HT-29 (cell line): ENCODE data around the gene KLC1. TPM values are rescaled to one million over a fixed set of nuclear protein-coding genes. Genes with fewer than 3 reads are reported as not detected.

Source experiments
- DNase-seq: peaks from one replicate; pipeline ENCODE4 v3.0.0-alpha.2; 2015; ENCODE audit warnings: low spot score
- total RNA-seq: library from RNA; depleted of rRNA; stranded (reverse); fragments of >200 nt; shearing (Covaris generic); gene quantifications from 2 replicates; pipeline ENCODE4 v1.2.3, GENCODE V29; 2014

The KLC1 gene
- total RNA-seq, 1 experiment from 2014 or later: 93.5 TPM

DNA sequence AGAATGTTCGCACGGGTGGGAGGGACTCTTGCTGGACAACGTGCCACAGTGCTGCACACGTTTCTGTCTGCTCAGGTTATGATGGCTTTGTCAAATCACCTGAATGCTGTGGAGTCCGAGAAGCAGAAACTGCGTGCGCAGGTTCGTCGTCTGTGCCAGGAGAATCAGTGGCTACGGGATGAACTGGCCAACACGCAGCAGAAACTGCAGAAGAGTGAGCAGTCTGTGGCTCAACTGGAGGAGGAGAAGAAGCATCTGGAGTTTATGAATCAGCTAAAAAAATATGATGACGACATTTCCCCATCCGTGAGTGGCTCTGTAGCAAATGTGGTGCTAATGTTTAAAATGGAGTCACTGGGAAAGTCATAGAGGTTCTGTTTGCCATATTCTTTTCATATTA, 28.5 kb downstream of the KLC1 start:
- DNase-seq: no peak

DNA sequence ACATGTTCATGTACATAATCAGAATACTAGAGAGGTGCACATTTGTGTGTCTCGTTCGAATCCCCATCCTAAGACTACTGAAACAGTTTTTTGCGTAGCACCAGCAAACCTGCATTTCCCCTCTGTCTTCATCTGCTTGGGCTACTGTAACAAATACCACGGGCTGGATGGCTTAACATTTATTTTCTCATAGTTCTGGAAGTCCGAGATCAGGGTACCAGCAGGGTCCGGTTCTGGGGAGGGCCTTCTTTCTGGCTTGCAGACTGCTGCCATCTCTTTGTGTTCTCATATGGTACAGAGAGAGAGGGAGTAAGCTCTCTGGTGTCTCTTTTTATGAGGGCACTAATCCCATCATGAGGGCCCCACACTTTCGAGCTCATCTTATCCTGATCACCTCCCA, 30.6 kb downstream of the KLC1 start:
- DNase-seq: no peak

DNA sequence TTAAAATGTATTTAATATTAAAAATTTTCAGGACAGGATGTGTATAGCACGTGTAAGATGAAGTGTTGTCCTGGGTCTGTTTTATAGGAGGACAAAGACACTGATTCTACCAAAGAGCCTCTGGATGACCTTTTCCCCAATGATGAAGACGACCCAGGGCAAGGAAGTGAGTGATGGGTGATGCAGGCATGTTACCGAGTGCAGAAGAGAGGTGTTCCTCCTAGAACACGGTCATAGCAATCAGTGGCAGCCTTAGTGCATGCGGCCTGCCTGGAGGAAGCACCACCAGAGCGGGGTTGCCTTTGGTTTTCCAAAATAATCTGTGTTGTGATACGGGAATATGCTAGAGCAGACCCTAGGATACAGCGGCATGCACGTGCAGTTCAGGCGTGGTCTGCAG, 33.0 kb downstream of the KLC1 start:
- no peak for DNase-seq

- DNase-seq: no peak
Measured at GRCh38 chr14:103662591-103662990, 33.6 kb downstream of the KLC1 start.

- DNase-seq: no peak
Measured at GRCh38 chr14:103663506-103663905, 34.5 kb downstream of the KLC1 start.

GRCh38 chr14:103667671-103668070, 38.7 kb downstream of the KLC1 start:
- DNase-seq: no peak

DNA sequence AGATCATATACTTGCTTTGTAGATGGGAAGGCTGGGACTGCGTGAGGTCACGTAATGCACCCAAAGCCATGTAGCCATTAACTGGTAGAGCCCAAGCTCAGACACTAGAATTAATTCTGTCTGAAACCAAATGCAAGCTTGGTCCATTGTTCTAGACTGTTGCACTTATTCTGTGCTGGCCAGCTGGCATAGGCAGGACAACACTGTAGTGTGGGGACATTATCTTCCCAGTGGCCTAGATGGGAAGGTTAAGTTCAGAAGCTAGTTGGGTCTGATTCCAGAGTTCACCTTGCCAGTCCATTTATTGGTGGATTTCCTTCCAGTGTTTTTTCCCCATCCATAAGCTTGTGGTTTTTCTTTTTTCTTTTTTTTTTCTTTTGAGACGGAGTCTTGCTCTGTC, 39.1 kb downstream of the KLC1 start:
- no peak for DNase-seq

- no peak for DNase-seq
Measured at GRCh38 chr14:103669370-103669769, 40.4 kb downstream of the KLC1 start.

DNA sequence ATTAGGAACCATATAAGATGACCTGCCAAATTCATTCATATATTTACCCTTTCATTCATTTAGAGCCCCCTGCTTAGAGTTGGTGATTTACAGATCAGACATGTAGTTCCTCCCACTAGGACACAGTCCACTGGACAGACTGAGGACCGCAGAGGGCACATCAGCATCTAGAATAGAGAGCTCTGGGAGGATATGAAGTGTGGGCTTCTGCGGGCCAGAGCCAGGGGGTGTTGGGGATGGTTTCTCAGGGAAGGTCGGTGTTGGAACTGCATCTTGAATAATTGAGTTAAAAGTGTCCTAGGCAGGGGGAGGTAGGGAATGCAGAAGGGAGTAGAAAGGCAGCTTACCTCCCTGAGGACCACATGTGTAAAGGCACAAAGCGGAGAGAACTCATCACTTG, 42.9 kb downstream of the KLC1 start:
- no peak for DNase-seq

GRCh38 chr14:103675957-103676356, 46.9 kb downstream of the KLC1 start:
- DNase-seq: no peak

GRCh38 chr14:103676881-103677675, 48.1 kb downstream of the KLC1 start:
- DNase-seq: no peak

DNA sequence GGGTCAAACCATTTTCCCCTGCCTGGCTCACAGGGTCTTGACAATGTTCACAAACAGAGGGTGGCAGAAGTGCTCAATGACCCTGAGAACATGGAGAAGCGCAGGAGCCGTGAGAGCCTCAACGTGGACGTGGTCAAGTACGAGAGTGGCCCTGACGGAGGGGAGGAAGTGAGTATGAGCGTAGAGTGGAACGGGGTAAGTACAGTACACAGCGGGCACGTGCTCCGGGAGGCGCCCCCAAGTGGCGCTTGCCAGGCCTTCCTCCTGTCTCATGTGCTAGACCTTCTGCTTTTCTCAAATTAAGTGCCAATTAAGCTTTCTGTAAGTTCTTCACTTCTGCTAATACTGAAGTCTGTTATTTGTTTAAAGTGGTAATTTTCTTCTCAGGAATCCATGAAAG, 50.3 kb downstream of the KLC1 start:
- peak; percentile 30 for DNase-seq

GRCh38 chr14:103680491-103681231, 51.6 kb downstream of the KLC1 start:
- no peak for DNase-seq

DNA sequence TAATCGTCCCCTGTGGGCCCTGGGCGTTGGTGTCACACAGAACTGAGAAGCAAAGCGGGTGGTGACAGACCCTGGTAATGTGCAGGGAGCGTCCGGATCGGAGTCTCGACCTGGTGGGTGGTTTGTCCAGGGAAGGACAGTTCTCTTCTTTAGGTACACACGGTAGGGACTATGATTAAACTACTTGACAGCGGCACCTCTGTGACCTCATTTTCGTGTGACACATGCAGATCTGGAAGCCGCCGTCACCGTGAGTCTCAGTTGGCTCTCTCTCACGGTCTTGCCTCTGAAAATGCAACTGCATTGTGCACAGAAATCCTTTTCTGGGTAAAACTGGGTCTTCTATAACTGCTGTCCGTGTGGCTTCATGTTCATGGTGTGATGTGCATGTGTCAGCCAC, 54.1 kb downstream of the KLC1 start:
- no peak for DNase-seq

DNA sequence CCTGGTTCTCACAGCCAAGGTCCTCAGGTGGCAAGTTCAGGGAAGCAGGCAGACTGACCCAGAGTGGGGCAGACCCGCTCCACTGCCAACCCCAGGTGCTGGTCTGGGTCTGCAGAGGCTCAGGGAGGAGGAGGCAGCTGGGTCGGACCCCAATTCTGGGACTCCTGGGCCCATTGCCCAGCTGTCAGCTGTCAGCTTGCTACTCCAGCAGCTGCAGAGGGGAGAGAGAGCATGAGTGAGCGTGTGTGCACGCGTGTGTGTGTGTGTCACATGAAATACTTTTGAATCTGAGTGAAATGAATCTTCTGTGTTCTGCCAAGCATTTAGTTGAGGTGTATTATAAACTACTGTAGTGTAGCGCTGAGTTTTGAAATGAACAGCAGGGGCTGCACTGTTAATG, 55.5 kb downstream of the KLC1 start:
- no peak for DNase-seq

DNA sequence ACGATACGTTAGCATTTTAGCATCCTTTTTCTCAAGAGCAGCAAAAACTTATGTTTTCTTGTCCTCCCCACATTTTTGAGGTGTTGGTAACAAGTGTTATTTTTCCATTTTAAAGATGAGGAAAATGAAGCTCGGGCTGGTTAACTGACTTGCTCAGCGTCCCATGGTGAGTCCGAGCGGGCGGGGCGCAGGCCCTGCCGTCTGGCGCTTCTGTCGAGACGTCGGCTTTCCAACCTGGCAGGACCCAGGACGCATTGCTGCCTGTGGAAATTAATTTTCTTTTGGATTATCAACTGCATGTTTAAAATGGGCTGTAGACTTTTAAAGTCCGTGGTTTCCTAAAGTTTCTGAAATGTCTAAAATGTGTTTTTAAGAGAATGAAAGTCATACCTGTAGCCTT, 55.9 kb downstream of the KLC1 start:
- no peak for DNase-seq

- no peak for DNase-seq
Measured at GRCh38 chr14:103685276-103686211, 56.5 kb downstream of the KLC1 start.

DNA sequence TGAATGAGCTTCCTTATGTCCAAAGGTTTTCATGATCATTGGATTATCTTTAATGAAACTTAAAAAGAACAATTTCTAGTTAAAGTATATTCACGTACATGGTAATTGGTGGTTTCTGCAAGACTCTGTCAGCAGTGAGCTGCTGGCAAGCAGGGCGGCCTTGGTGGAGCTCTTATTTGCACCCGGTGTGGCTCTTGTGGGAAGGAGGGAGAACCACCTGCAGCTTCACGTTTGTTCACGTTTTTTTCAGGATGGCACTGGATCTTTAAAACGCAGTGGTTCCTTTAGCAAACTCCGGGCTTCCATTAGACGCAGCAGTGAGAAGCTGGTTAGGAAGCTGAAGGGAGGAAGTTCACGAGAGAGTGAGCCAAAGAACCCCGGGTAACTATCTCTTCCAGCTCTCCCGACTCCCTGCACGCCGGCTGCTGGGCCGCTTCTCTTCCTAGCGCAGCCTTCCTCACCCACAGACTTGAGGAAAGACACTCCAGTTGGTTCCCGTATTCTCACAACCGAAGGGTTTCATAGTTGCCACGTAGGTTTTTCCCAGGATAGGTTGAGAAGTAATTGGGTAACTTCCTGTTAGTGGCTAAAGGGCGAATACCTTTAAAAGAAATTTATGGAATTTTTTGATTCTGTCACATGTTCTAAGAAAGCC, 57.9 kb downstream of the KLC1 start:
- no peak for DNase-seq

DNA sequence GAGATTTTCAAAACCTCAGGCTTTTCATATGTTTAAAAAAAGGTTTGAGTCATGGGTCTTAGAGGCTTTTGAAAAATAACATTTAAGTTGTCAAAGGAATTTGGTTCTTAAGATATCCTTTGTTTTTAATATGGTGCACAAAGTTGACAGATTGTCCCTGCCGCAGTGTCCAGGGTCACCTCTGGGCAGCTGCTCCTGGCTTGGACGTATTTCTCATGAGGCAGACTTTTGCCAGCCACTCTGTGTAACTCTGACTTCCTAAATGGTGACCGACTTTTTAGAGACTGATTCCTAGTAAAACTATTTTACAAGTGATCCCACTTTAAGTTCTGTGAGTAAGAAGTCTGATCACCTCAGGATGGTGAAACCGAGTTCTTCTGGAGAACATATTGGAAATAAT, 58.7 kb downstream of the KLC1 start:
- DNase-seq: no peak

DNA sequence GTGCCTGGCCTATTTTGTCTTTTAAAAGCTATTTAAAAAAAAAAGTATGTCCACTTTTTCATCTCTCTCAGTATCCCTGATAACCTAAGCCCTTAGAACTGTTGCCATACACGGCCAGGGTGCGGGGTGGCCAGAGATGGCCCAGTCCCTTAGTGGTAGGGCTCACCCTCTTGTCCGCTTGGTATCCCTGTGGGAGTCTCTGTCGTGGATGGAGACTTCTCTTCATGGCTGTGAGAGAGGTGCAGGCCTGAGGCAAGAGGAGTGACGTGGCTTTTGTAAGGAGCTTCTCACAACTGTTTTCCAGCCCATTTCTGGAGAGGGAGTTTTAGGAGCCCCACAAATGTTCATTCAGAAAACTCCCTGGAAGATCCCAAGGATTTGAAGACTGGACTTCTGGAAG, 59.4 kb downstream of the KLC1 start:
- no peak for DNase-seq
